Hepatic stellate cell (primary cell): ENCODE results near the gene TNFSF15.
"Not testable (repeated sequence)": the region's sequence is repeated elsewhere in the genome, so short reads cannot be mapped to it uniquely, and the experiment has no call there.

Experiments used
- DNase-seq: peaks from one replicate; pipeline ENCODE4 v3.0.0; 2011; ENCODE audit warnings: low spot score

TNFSF15 gene

DNA sequence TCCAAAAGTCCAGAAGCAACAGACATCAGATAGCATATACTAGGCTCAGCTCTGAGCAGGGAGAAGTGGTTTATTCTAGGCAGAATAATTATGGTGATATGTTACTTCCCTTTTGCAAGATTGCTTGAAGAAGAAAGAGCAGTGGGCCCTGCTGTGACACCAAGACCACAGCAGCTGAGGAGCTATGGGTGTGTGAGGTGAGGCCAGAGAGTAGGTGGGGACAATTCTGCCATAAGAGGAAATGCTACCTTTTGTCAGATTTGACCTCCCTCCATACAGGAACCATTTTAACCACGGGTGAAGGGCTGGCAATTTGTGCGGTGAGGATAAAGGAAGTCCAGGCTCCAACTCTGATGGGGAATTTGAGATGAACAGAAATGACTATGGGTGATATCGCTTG is 51.3 kb downstream of the TNFSF15 start:
- no peak for DNase-seq

DNA sequence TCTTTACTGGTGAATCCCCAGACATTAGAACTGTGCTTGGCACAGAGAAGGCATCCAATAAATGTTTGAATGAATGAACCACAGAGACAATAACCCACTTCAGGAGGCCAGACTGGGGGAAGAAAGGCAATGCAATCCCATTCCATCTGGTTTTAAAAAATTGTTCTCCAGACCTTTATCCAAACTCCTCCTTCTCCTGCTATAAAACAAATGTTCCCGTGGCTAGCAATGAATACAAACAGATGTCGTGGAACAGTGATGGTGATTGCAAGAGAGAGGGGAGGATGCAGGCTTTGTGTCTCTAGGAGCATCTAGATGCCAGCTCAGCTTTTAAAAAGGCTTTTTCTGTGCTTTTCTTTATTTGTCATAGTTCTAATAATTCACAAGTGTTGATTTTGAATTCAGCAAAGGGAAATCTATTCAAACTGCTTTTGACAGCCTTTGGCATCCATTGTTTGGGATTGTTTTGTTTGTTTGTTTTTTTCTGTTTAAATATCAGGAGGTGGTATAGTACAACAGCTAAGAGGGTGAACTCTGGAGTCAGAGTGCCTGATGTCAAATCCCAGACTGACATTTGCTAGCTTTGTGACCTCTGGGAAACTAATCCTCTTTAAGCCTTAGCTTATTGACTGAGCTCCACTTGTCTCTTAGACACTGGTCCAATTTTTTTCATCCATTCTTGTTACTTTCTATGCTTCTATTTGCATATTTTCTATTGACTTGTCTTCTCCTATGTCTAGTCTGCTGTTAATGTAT is 59.1 kb downstream of the TNFSF15 start:
- DNase-seq: no peak

DNA sequence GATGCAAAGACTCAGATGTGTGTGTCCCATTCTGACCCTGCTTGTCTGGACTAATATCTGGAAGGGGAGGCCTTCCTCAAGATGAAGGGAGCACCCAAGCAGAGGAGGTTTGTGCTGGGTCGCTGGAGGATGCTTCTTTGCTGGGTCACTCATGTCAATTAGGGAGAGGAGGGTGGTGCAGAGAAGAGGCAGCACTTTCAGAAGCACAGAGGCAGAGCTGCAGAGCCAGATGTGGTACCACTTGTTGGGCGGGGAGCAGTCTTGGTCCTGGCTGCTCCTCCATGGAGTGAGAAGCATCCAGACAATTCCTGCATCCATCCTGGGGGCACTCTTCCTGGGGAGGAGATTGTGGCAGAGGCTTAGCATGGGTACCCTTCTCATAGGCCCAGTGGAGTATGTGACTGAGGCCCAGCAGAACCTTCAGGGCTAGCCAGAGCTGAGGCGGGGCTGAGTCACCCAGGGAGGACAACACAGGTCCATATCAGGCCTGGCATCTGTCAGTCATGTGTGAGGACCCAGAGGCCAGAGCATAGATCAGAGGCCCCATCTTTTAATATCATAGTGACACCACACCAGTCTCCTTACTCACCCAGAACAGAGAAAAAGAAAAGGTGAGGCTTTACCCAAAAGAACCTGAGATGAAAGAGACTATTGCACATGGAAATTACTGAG is 59.8 kb downstream of the TNFSF15 start:
- no peak for DNase-seq

DNA sequence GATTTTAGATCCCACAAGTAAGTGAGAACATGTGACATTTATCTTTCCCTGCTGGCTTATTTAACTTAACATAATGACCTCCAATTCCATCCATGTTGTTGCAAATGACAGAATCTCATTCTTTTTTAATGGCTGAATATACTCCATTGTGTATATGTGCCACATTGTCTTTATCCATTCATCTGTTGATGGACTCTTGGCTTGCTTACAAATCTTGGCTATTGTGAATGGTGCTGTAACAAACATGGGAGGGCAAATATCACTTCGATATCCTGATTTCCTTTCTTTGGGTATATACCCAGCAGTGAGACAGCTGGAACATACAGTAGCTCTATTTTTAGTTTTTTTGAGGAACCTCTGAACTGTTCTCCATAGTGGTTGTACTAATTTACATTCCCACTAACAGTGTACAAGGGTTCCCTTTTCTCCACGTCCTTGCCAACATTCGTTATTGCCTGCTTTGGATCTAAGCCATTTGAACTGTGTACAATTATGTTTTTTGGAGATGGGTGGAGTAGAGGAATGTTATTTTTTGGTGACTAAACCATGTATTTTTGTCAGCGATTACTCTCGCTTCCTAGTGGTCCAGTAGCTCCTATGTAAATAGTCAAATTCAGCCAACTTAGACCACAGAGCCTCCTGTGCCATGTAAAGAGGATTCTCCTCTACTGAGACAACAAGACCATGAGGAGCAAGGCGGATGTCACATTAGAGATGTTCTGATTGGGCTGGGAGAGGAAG is 60.6 kb downstream of the TNFSF15 start:
- DNase-seq: peak; percentile 29

DNA sequence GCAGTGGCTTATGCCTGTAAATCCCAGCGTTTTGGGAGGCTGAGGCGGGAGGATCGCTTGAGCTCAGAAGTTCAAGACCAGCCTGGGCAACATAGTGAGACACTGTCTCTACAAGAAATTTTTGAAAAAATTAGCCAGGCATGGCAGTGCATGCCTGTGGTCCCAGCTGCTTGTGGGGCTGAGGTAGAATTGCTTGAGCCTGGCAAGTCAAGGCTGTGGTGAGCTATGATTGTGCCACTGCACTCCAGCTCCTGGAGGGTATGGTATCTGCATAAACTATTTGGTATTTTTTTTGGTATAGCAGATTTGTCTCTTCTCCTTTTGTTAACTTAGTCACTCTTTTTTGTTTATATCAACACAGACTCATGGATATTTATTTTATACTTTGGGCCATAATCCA is 62.4 kb downstream of the TNFSF15 start:
- DNase-seq: no peak

DNA sequence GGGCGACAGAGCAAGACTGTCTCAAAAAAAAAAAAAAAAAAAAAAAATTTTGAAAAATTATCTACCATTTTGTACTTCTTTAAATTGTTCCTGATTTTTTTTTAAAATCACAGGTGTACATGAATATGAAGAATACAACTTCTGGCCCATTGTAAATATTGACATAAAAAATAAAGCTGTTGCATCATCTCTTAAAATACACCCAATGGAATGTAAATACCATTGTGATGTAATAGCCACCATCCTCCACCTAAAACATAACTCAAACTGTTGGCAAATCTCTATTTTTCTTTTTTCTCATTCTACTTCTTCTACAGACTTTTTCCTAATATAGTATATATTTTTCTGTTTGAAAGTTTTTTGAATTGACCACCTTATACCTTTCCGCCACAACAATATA is 62.9 kb downstream of the TNFSF15 start:
- DNase-seq: no peak

DNA sequence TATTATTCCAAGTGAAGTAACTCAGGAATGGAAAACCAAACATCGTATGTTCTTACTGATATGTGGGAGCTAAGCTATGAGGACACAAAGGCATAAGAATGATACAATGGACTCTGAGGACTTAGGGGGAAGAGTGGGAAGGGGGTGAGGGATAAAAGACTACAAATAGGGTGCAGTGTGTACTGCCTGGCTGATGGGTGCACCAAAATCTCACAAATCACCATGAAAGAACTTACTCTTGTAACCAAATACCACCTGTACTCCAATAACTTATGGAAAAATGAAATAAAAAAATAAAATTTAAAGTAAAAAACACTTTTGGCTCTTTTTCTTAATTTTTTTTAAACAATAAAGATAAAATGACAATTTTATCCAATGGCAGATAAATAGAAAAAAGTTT is 64.3 kb downstream of the TNFSF15 start:
- DNase-seq: not testable (repeated sequence)

DNA sequence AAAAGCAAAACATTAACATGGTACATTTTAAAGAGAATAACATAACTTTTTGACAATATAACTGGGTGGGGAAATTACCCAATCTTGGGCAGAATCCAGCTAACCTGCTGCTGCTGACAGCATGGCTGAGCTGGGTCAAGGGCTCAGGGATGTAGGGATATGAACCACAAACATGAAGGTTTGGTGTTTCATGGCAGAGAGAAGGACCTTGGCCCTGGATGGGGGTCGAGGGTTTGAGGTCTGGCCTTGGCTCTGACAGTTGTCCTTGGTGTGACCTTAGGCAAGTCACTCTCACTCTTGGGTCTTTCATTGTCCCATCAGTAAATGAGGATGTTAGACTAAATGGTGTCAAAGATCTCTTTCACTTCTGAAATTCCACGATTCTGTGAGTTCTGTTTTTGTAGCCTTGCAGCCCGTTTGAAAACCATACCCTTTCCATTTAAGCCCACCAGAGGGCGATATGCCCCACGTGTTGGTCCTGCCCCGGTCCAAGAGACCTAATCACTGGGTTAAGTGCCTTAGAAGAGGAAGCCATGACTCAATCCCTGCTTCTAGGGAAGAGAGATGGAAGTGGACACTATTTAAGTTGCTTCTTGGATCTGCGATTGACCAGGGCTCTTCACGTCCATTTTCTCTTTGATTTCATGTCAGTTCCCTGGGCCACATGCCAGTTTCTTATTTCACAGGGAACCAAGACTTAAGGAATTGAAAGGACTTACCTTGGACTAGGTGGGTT is 67.1 kb downstream of the TNFSF15 start:
- peak; percentile 71 for DNase-seq

DNA sequence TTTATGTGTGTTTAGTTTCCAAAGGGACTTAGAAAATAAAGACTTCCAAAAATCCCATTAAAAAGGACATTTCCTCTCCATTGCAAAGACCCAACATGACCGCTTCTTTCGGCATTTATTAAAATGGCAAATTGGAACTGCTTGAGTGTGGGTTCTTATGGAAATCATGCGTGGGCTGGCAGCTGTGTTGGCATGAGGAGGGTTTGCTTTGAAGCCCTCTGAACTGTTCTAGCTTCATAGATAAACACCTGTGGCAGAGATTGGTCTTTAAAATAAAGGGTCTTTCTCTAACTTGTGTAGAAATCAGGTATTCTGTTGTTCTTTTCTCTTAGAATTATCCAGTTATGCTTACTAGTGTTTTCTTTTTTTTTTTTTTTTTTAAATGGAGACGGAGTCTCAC is 68.0 kb downstream of the TNFSF15 start:
- DNase-seq: no peak

DNA sequence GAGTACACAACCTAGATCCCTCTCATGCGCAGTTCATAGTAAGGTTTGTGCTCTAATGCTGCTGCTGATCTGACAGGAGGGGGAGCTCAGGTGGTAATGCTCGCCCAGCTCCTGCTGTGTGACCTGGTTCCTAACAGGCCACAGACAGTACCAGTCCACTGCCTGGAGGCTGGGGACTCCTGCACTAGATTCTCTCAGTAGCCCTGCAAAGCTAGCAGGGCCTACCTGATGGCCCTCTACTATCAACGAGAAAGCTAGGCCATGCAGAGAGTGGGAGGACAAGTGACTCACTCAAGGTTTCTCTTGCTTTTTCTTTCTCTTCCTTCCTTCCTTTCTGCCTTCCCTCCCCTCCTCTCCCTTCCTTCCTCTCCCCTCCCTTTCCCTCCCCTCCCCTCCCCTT is 68.7 kb downstream of the TNFSF15 start:
- DNase-seq: no peak

DNA sequence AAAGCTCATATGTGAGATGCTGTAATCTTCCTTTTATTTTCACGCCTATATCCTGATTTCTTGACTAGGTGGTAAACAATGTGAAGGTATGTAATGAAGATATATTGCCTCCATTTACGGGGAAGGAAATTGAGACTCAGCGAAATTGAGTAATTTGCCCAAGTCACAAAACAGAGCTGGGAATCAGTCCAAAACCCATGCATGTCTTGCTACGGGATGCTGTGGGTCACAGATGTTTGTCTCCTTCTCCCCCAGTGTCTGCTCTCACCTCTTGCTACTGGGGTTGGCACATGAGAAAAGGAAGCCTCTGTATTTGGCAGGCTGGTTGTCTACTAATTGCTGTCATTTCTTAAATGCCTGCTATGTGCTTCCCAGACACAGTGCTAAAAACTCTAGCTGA is 70.1 kb downstream of the TNFSF15 start:
- DNase-seq: no peak

DNA sequence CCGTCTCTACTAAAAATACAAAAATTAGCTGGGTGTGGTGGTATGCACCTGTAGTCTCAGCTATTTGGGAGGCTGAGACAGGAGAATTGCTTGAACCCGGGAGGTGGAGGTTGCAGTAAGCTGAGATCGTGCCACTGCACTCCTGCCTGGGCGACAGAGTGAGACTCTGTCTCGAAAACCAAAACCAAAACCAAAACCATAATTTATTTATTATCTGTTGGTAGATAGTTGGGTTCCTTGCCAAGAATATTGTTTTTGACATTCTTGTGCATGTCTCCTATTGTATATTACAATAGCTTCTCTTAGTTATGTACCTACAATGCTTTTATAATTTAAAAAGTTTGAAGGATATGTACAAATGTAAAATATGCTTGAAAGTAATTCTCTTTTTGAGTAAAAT is 70.7 kb downstream of the TNFSF15 start:
- not testable (repeated sequence) for DNase-seq
